ENCODE data around the gene INPP5A. TPM values are rescaled to one million over a fixed set of nuclear protein-coding genes. Genes with fewer than 3 reads are reported as not detected.

Gene INPP5A
- total and polyA plus RNA-seq, 10 of the 15 experiments (the other 5 are each of a cell fraction or from before 2014, with no cell fraction given), result 0.52 to 15.0 (median 6.3) TPM

DNA sequence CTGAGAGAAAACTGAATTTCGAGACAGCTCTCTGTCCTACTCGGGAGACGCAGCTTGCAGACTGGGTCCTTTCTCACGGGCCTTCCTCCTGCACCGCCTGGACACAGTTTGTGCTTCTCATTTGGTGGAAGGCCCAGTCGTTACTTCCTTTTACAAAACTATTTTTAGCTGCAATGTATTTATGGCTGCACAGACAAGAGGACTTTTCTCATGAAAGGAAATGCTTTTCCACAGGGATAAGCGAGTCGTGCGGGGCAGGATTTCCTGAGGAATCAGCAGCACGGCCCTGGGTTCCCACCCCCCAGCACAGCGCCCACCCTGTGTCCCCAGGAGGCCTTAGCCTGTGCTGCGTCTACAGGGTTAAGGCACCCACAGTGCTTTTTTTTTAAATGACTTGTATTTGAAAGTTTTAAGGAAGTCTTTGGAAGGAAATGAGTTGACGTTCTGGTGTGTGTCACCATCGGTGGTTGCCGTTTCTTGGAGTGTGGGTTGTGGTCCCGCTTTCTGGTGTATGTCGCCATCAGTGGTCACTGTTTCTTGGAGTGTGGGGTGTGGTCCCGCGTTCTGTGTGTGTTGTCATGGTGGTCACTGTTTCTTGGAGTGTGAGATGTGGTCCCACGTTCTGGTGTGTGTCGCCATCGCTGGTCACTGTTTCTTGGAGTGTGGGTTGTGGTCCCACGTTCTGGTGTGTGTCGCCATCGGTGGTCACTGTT lies 50.9 kb downstream of the INPP5A start (continued):
- TF ChIP-seq, protein P1, sequence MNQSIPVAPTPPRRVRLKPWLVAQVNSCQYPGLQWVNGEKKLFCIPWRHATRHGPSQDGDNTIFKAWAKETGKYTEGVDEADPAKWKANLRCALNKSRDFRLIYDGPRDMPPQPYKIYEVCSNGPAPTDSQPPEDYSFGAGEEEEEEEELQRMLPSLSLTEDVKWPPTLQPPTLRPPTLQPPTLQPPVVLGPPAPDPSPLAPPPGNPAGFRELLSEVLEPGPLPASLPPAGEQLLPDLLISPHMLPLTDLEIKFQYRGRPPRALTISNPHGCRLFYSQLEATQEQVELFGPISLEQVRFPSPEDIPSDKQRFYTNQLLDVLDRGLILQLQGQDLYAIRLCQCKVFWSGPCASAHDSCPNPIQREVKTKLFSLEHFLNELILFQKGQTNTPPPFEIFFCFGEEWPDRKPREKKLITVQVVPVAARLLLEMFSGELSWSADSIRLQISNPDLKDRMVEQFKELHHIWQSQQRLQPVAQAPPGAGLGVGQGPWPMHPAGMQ (IDR thresholded peaks at IDR 0.05; ENCODE audit: borderline replicate concordance), result no peak
- TF ChIP-seq MTA2 (IDR thresholded peaks at IDR 0.05; ENCODE audit: low read depth) (peak; percentile 31; the same call in 1 of the 2 replicates), CREB1 (IDR thresholded peaks at IDR 0.05; ENCODE audit: low read depth) (0 out of 2 replicates have a peak, but pooled peaks have one; percentile 33)
- TF ChIP-seq, protein P2, sequence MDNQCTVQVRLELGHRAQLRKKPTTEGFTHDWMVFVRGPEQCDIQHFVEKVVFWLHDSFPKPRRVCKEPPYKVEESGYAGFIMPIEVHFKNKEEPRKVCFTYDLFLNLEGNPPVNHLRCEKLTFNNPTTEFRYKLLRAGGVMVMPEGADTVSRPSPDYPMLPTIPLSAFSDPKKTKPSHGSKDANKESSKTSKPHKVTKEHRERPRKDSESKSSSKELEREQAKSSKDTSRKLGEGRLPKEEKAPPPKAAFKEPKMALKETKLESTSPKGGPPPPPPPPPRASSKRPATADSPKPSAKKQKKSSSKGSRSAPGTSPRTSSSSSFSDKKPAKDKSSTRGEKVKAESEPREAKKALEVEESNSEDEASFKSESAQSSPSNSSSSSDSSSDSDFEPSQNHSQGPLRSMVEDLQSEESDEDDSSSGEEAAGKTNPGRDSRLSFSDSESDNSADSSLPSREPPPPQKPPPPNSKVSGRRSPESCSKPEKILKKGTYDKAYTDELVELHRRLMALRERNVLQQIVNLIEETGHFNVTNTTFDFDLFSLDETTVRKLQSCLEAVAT (IDR thresholded peaks at IDR 0.05), result 0 out of 2 replicates have a peak, but pooled peaks have one; percentile 47
- TF ChIP-seq, protein P3, sequence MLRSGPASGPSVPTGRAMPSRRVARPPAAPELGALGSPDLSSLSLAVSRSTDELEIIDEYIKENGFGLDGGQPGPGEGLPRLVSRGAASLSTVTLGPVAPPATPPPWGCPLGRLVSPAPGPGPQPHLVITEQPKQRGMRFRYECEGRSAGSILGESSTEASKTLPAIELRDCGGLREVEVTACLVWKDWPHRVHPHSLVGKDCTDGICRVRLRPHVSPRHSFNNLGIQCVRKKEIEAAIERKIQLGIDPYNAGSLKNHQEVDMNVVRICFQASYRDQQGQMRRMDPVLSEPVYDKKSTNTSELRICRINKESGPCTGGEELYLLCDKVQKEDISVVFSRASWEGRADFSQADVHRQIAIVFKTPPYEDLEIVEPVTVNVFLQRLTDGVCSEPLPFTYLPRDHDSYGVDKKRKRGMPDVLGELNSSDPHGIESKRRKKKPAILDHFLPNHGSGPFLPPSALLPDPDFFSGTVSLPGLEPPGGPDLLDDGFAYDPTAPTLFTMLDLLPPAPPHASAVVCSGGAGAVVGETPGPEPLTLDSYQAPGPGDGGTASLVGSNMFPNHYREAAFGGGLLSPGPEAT (IDR thresholded peaks at IDR 0.05; ENCODE audit: low read depth), result peak; percentile 11; the same call in 1 of the 2 replicates
- TF ChIP-seq, protein P4, sequence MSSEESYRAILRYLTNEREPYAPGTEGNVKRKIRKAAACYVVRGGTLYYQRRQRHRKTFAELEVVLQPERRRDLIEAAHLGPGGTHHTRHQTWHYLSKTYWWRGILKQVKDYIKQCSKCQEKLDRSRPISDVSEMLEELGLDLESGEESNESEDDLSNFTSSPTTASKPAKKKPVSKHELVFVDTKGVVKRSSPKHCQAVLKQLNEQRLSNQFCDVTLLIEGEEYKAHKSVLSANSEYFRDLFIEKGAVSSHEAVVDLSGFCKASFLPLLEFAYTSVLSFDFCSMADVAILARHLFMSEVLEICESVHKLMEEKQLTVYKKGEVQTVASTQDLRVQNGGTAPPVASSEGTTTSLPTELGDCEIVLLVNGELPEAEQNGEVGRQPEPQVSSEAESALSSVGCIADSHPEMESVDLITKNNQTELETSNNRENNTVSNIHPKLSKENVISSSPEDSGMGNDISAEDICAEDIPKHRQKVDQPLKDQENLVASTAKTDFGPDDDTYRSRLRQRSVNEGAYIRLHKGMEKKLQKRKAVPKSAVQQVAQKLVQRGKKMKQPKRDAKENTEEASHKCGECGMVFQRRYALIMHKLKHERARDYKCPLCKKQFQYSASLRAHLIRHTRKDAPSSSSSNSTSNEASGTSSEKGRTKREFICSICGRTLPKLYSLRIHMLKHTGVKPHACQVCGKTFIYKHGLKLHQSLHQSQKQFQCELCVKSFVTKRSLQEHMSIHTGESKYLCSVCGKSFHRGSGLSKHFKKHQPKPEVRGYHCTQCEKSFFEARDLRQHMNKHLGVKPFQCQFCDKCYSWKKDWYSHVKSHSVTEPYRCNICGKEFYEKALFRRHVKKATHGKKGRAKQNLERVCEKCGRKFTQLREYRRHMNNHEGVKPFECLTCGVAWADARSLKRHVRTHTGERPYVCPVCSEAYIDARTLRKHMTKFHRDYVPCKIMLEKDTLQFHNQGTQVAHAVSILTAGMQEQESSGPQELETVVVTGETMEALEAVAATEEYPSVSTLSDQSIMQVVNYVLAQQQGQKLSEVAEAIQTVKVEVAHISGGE (CRISPR knock-in tag; IDR thresholded peaks at IDR 0.05), result no peak

All from GM12878 (cell line).